ENCODE measurements around the gene CES5A.
"Not testable (repeated sequence)": the region's sequence is repeated elsewhere in the genome, so short reads cannot be mapped to it uniquely, and the experiment has no call there.

CES5A gene

DNA sequence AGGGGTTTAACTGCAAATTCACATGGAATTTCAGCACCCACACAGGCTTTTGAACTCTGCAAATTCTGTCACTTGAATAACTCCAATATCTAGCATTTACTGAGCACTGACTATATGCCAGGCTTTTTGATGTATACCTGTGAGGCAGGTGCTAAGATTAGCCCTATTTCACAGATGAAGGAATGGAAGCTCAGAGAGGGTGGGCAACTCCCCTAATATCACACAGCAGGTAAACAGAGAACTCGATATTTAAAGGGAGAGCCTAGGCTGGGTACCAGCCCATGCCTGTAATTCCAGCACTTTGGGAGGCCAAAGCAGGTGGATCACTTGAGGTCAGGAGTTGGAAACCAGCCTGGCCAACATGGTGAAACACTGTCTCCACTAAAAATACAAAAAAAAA lies 17.5 kb downstream of the CES5A start:
- not testable (repeated sequence) for DNase-seq; H2AFZ ChIP-seq (ENCODE audit: insufficient read depth, low read length, poor library complexity); H3K4me3 ChIP-seq (ENCODE audit: low read depth, low read length); H2AK5ac ChIP-seq (ENCODE audit: low read length); H3K36me3 ChIP-seq (ENCODE audit: control insufficient read depth in 1 of 2, insufficient read depth in 2 of 2, low read length in 2 of 2); H4K91ac ChIP-seq (ENCODE audit: low read depth, low read length); H3K9ac ChIP-seq (ENCODE audit: low read length); H3K4me1 ChIP-seq (ENCODE audit: control insufficient read depth in 1 of 2, insufficient read depth in 2 of 2, low read length in 2 of 2); H3K4me2 ChIP-seq (ENCODE audit: low read length); H3K4ac ChIP-seq (ENCODE audit: low read depth, low read length); H3K27me3 ChIP-seq (ENCODE audit: insufficient read depth, low read length); H3K79me2 ChIP-seq (ENCODE audit: control insufficient read depth, insufficient read depth, low read length, poor library complexity); H2BK12ac ChIP-seq (ENCODE audit: low read length); H2BK120ac ChIP-seq (ENCODE audit: insufficient read depth, low read length, poor library complexity); H3K27ac ChIP-seq (ENCODE audit: low read depth, low read length); H3K23ac ChIP-seq (ENCODE audit: low read length); H3K9me3 ChIP-seq (ENCODE audit: insufficient read depth, low read depth, low read length); H3K14ac ChIP-seq (ENCODE audit: low read length); H3K79me1 ChIP-seq (ENCODE audit: low read length); H4K8ac ChIP-seq (ENCODE audit: low read depth, low read length); H4K12ac ChIP-seq (ENCODE audit: low read depth, low read length); H3K18ac ChIP-seq (ENCODE audit: low read length); H2BK5ac ChIP-seq (ENCODE audit: low read depth, low read length, poor library complexity)
- WGBS (ENCODE audit: extremely low coverage, insufficient coverage, insufficient read length), result no CpG with 5 or more reads among the region's 1 CpG

DNA sequence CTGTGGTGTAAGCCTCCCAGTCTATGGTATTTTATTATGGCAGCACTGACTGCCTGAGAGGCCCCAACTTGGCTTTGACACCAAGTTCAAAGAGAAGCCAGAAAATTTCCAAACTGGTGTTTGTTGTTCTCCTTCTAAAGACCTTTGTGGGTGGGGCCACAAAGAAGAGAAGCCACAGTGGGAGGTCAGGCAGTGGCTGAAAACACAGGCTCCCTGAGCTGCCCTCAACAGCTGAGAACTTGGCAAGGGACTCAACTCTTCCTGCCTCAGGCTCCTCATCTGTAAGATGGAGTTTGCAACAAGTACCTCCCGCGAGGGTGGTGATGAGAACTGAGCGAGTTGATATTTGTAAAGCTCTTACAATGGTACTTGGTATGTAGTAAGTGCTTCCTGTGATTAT lies 18.2 kb downstream of the CES5A start:
- no peak overlapping the region for H2BK120ac ChIP-seq (ENCODE audit: insufficient read depth, low read length, poor library complexity)
- no peak overlapping the region for H3K14ac ChIP-seq (ENCODE audit: low read length)
- no peak overlapping the region for H4K91ac ChIP-seq (ENCODE audit: low read depth, low read length)
- H3K4me3 ChIP-seq (ENCODE audit: low read depth, low read length), result no peak overlapping the region
- no peaks in the 10 kb centered on the region for H3K79me1 ChIP-seq (ENCODE audit: low read length)
- H2AFZ ChIP-seq (ENCODE audit: insufficient read depth, low read length, poor library complexity), result no peak overlapping the region
- H3K18ac ChIP-seq (ENCODE audit: low read length), result no peak overlapping the region
- no peaks in the 10 kb centered on the region for H3K79me2 ChIP-seq (ENCODE audit: control insufficient read depth, insufficient read depth, low read length, poor library complexity)
- DNase-seq, result no peak
- H3K27ac ChIP-seq (ENCODE audit: low read depth, low read length), result no peak overlapping the region
- no CpG with 5 or more reads among the region's 3 CpGs for WGBS (ENCODE audit: extremely low coverage, insufficient coverage, insufficient read length)
- H3K27me3 ChIP-seq (ENCODE audit: insufficient read depth, low read length), result no peaks in the 10 kb centered on the region
- no peak overlapping the region for H2BK5ac ChIP-seq (ENCODE audit: low read depth, low read length, poor library complexity)
- H3K36me3 ChIP-seq (ENCODE audit: control insufficient read depth in 1 of 2, insufficient read depth in 2 of 2, low read length in 2 of 2), result no peaks in the 10 kb centered on the region
- no peak overlapping the region for H3K4me2 ChIP-seq (ENCODE audit: low read length)
- no peak overlapping the region for H3K23ac ChIP-seq (ENCODE audit: low read length)
- H3K4me1 ChIP-seq (ENCODE audit: control insufficient read depth in 1 of 2, insufficient read depth in 2 of 2, low read length in 2 of 2), result no peaks in the 10 kb centered on the region
- no peak overlapping the region for H4K12ac ChIP-seq (ENCODE audit: low read depth, low read length)
- no peak overlapping the region for H3K4ac ChIP-seq (ENCODE audit: low read depth, low read length)
- no peak overlapping the region for H3K9ac ChIP-seq (ENCODE audit: low read length)
- H3K9me3 ChIP-seq (ENCODE audit: insufficient read depth, low read depth, low read length), result no peaks in the 10 kb centered on the region
- H4K8ac ChIP-seq (ENCODE audit: low read depth, low read length), result no peak overlapping the region
- no peak overlapping the region for H2BK12ac ChIP-seq (ENCODE audit: low read length)
- H2AK5ac ChIP-seq (ENCODE audit: low read length), result no peak overlapping the region

DNA sequence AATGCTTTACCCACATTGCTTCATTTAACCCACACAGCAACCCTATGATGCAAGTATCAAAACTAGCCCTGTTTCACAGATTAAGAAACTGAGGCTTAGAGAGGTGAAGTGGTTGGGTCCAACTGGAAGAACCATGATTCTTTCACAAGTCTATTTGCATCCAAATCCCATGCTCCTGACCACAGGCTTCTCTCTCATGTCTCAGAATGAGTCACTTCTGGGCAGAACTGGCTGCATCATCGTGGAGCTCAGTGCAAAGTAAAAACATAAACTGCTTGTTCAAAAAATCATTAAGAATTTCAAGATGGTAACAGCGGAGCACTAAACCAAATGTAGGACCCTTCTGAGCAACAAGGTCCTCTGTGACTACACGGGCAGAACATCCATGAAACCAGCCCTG lies 22.1 kb downstream of the CES5A start:
- Histone ChIP-seq H3K4me3 (ENCODE audit: low read depth, low read length) (no peak overlapping the region), H2BK12ac (ENCODE audit: low read length) (no peak overlapping the region), H2AK5ac (ENCODE audit: low read length) (no peak overlapping the region), H3K4me2 (ENCODE audit: low read length) (no peak overlapping the region), H3K36me3 (ENCODE audit: control insufficient read depth in 1 of 2, insufficient read depth in 2 of 2, low read length in 2 of 2) (no peaks in the 10 kb centered on the region), H3K27me3 (ENCODE audit: insufficient read depth, low read length) (no peaks in the 10 kb centered on the region), H4K8ac (ENCODE audit: low read depth, low read length) (no peak overlapping the region), H3K79me1 (ENCODE audit: low read length) (no peaks in the 10 kb centered on the region), H4K91ac (ENCODE audit: low read depth, low read length) (no peak overlapping the region), H3K14ac (ENCODE audit: low read length) (no peak overlapping the region), H2BK5ac (ENCODE audit: low read depth, low read length, poor library complexity) (no peak overlapping the region), H3K9me3 (ENCODE audit: insufficient read depth, low read depth, low read length) (no peaks in the 10 kb centered on the region), H3K23ac (ENCODE audit: low read length) (no peak overlapping the region), H3K9ac (ENCODE audit: low read length) (no peak overlapping the region), H3K79me2 (ENCODE audit: control insufficient read depth, insufficient read depth, low read length, poor library complexity) (no peaks in the 10 kb centered on the region), H3K27ac (ENCODE audit: low read depth, low read length) (no peak overlapping the region), H2BK120ac (ENCODE audit: insufficient read depth, low read length, poor library complexity) (no peak overlapping the region), H4K12ac (ENCODE audit: low read depth, low read length) (no peak overlapping the region), H3K4me1 (ENCODE audit: control insufficient read depth in 1 of 2, insufficient read depth in 2 of 2, low read length in 2 of 2) (no peaks in the 10 kb centered on the region), H3K4ac (ENCODE audit: low read depth, low read length) (no peak overlapping the region), H3K18ac (ENCODE audit: low read length) (no peak overlapping the region), H2AFZ (ENCODE audit: insufficient read depth, low read length, poor library complexity) (no peak overlapping the region)
- no peak for DNase-seq
- WGBS (ENCODE audit: extremely low coverage, insufficient coverage, insufficient read length), result no CpG with 5 or more reads among the region's 3 CpGs

DNA sequence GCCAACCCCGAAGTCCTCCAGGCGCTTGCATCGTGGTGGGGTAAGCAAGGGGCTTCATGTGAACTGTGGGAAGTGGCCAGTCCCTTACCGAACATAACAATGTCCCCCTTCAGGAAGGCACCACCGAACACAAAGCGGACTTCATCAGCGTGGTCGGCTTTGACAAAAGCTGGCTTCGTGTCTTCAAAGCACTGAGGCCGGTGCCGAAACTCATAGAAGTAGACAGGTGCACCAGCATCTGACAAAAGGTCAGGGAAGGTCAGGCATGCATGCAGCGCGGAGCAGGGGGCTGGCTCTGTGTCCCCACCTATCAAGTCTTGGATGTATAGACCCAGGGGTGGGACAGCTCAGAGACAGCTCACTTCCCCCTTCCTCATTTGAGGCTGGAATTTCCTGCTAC lies 25.6 kb downstream of the CES5A start:
- Histone ChIP-seq H2BK120ac (ENCODE audit: insufficient read depth, low read length, poor library complexity) (no peak overlapping the region), H3K14ac (ENCODE audit: low read length) (no peak overlapping the region), H4K8ac (ENCODE audit: low read depth, low read length) (no peak overlapping the region), H3K23ac (ENCODE audit: low read length) (no peak overlapping the region), H3K4me1 (ENCODE audit: control insufficient read depth in 1 of 2, insufficient read depth in 2 of 2, low read length in 2 of 2) (no peaks in the 10 kb centered on the region), H2BK12ac (ENCODE audit: low read length) (no peak overlapping the region), H3K4ac (ENCODE audit: low read depth, low read length) (no peak overlapping the region), H2BK5ac (ENCODE audit: low read depth, low read length, poor library complexity) (no peak overlapping the region), H3K4me3 (ENCODE audit: low read depth, low read length) (no peak overlapping the region), H3K27ac (ENCODE audit: low read depth, low read length) (no peak overlapping the region), H4K91ac (ENCODE audit: low read depth, low read length) (no peak overlapping the region), H3K4me2 (ENCODE audit: low read length) (no peak overlapping the region), H3K79me1 (ENCODE audit: low read length) (no peaks in the 10 kb centered on the region), H2AFZ (ENCODE audit: insufficient read depth, low read length, poor library complexity) (no peak overlapping the region), H3K9ac (ENCODE audit: low read length) (no peak overlapping the region), H3K27me3 (ENCODE audit: insufficient read depth, low read length) (no peaks in the 10 kb centered on the region), H3K18ac (ENCODE audit: low read length) (no peak overlapping the region), H3K9me3 (ENCODE audit: insufficient read depth, low read depth, low read length) (no peaks in the 10 kb centered on the region), H2AK5ac (ENCODE audit: low read length) (no peak overlapping the region), H3K79me2 (ENCODE audit: control insufficient read depth, insufficient read depth, low read length, poor library complexity) (no peaks in the 10 kb centered on the region), H4K12ac (ENCODE audit: low read depth, low read length) (no peak overlapping the region), H3K36me3 (ENCODE audit: control insufficient read depth in 1 of 2, insufficient read depth in 2 of 2, low read length in 2 of 2) (no peaks in the 10 kb centered on the region)
- DNase-seq, result no peak
- no CpG with 5 or more reads among the region's 13 CpGs for WGBS (ENCODE audit: extremely low coverage, insufficient coverage, insufficient read length)
